GM08714 (cell line): Measurements from ENCODE around the gene SLIT1.

Experiments
- H3K4me3 ChIP-seq: fragments of 200-500 bp; sonication (Bioruptor generic); 2 replicates; pipeline ENCODE4 v1.5.1; 2014; ENCODE audit warnings: mild to moderate bottlenecking, low read length, inconsistent platforms
- ZNF274 ChIP-seq: IDR thresholded peaks from 2 replicates; pipeline ENCODE4 v1.6.1; 2012; ENCODE audit warnings: mild to moderate bottlenecking, low read depth, low read length

The SLIT1 gene

GRCh38 chr10:97106207-97106606, 79.6 kb downstream of the SLIT1 start:
- no peak for TF ChIP-seq ZNF274
- H3K4me3 ChIP-seq = no peak overlapping the region

- TF ChIP-seq ZNF274 = no peak
- no peak overlapping the region for H3K4me3 ChIP-seq
Observed at GRCh38 chr10:97105303-97105702, 80.5 kb downstream of the SLIT1 start.

GRCh38 chr10:97103316-97104080, 82.3 kb downstream of the SLIT1 start:
- H3K4me3 ChIP-seq = no peak overlapping the region
- TF ChIP-seq ZNF274 = no peak

- no peak for TF ChIP-seq ZNF274
- no peak overlapping the region for H3K4me3 ChIP-seq
Observed at GRCh38 chr10:97102441-97102840, 83.3 kb downstream of the SLIT1 start.

- H3K4me3 ChIP-seq = no peak overlapping the region
Observed at GRCh38 chr10:97101166-97101940, 84.4 kb downstream of the SLIT1 start.

GRCh38 chr10:97100657-97101056, 85.1 kb downstream of the SLIT1 start:
- no peak overlapping the region for H3K4me3 ChIP-seq
- no peak for TF ChIP-seq ZNF274

More at GRCh38 chr10:97101166-97101940, 84.4 kb downstream of the SLIT1 start:
- TF ChIP-seq ZNF274 = no peak

- H3K4me3 ChIP-seq = no peak overlapping the region
- TF ChIP-seq ZNF274 = no peak
Observed at GRCh38 chr10:97099868-97100267, 85.9 kb downstream of the SLIT1 start.

GRCh38 chr10:97099089-97099488, 86.7 kb downstream of the SLIT1 start:
- no peak for TF ChIP-seq ZNF274
- no peak overlapping the region for H3K4me3 ChIP-seq

GRCh38 chr10:97097084-97097433, 88.7 kb downstream of the SLIT1 start:
- TF ChIP-seq ZNF274 = no peak
- no peak overlapping the region for H3K4me3 ChIP-seq

GRCh38 chr10:97096261-97097083, 89.3 kb downstream of the SLIT1 start:
- no peak for TF ChIP-seq ZNF274
- H3K4me3 ChIP-seq = no peak overlapping the region

- TF ChIP-seq ZNF274 = no peak
- no peak overlapping the region for H3K4me3 ChIP-seq
Observed at GRCh38 chr10:97095701-97096260, 90.0 kb downstream of the SLIT1 start.

- no peak overlapping the region for H3K4me3 ChIP-seq
- TF ChIP-seq ZNF274 = no peak
Observed at GRCh38 chr10:97090644-97091043, 95.1 kb downstream of the SLIT1 start.

- no peak for TF ChIP-seq ZNF274
- H3K4me3 ChIP-seq = no peak overlapping the region
Observed at GRCh38 chr10:97090035-97090434, 95.7 kb downstream of the SLIT1 start.

GRCh38 chr10:97089209-97089870, 96.4 kb downstream of the SLIT1 start:
- no peak overlapping the region for H3K4me3 ChIP-seq
- TF ChIP-seq ZNF274 = no peak
